Activated CD8-positive, alpha-beta memory T cell treated with anti-CD3 and anti-CD28 coated beads, Interleukin-2, amount 50 U/mL, for 1 hour (primary cell): ENCODE measurements around the gene NKX2-3.

Source experiments
- DNase-seq: peaks from one replicate; pipeline ENCODE4 v3.0.0-alpha.2; 2020; ENCODE audit errors: extremely low read depth

NKX2-3 gene

DNA sequence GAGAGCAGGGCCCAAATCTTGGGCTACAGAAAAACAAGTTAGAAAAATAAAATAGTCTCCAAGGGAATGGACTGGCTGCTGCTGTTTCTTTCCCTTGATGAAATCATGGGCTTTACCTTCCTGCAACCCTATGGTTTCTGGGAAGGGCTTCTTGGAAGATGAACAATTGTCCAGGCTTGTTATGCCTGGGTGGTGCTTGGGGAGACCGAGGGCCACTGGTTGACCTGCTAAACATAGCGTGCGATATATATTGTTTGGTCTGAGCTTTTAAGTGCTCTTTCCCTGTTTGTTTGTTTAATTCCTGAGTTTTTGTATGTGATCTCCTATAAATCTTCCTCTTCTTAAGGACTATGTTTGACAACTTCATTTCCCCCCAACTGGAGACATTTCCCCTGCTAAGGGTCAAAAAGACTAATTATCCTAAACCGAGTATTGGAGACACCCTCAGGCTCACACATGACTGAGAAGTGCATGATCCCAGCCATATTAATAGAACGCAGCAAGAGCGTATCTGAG lies 49.6 kb downstream of the NKX2-3 start:
- no peak for DNase-seq

DNA sequence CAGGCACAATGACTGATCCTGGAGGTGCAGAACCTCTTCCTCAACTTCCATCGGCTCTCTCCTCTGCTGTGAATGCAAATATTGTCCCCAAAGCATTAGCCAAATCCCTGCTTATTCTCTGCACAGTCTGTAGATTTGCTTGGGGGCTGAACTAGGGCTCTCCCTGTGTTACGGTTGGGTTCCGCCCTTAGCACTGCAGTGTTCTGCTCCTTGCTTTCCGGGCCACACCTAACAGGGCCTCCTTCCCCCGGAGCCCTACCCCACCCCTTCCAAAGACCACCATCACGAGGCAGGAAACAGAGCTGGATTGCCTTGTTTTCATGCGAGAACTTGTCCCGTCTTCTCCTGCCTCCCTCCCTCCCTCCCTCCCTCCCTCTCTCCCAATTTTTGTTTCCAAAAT lies 50.9 kb downstream of the NKX2-3 start:
- DNase-seq: no peak
